ENCODE measurements around the gene CNN1. TPM values are rescaled to one million over a fixed set of nuclear protein-coding genes. Genes with fewer than 3 reads are reported as not detected.

Gene CNN1
- total RNA-seq, 1 donor from 2014 or later = not detected

- no peak for DNase-seq (ENCODE audit: low read depth in 2 of 2)
Measured at GRCh38 chr19:11534538-11534937, 4.1 kb upstream of the CNN1 start.

GRCh38 chr19:11534948-11535347, 3.7 kb upstream of the CNN1 start:
- no peak for DNase-seq (ENCODE audit: low read depth in 2 of 2)

- peak; percentile 67 to 88 for DNase-seq (ENCODE audit: low read depth in 2 of 2)
Measured at GRCh38 chr19:11535792-11536595, 2.7 kb upstream of the CNN1 start.

GRCh38 chr19:11539495-11540365, 1.1 kb downstream of the CNN1 start:
- no peak for DNase-seq (ENCODE audit: low read depth in 2 of 2)

- DNase-seq (ENCODE audit: low read depth in 2 of 2) = no peak
Measured at GRCh38 chr19:11540645-11541044, 2.0 kb downstream of the CNN1 start.

GRCh38 chr19:11541238-11541637, 2.6 kb downstream of the CNN1 start:
- DNase-seq (ENCODE audit: low read depth in 2 of 2) = no peak

- no peak for DNase-seq (ENCODE audit: low read depth in 2 of 2)
Measured at GRCh38 chr19:11547929-11548700, 9.5 kb downstream of the CNN1 start.

GRCh38 chr19:11549386-11549953, 10.8 kb downstream of the CNN1 start:
- DNase-seq (ENCODE audit: low read depth in 2 of 2) = no peak

GRCh38 chr19:11550265-11550664, 11.6 kb downstream of the CNN1 start:
- DNase-seq (ENCODE audit: low read depth in 2 of 2) = no peak

- no peak for DNase-seq (ENCODE audit: low read depth in 2 of 2)
Measured at GRCh38 chr19:11551603-11552235, 13.1 kb downstream of the CNN1 start.

- DNase-seq (ENCODE audit: low read depth in 2 of 2) = no peak
Measured at GRCh38 chr19:11552666-11553372, 14.2 kb downstream of the CNN1 start.

GRCh38 chr19:11554160-11554559, 15.5 kb downstream of the CNN1 start:
- no peak for DNase-seq (ENCODE audit: low read depth in 2 of 2)

- no peak for DNase-seq (ENCODE audit: low read depth in 2 of 2)
Measured at GRCh38 chr19:11555246-11555645, 16.6 kb downstream of the CNN1 start.

- no peak for DNase-seq (ENCODE audit: low read depth in 2 of 2)
Measured at GRCh38 chr19:11556634-11557420, 18.2 kb downstream of the CNN1 start.

GRCh38 chr19:11558881-11559828, 20.5 kb downstream of the CNN1 start, which contains the start of gene ELOF1:
Gene ELOF1 (minus strand): TSS chr19:11559230. CDS start chr19:11554347, 4,883 bp downstream.
- peak; percentile 95 to 98 for DNase-seq (ENCODE audit: low read depth in 2 of 2)

- peak; percentile 70 to 81 for DNase-seq (ENCODE audit: low read depth in 2 of 2)
Measured at GRCh38 chr19:11560404-11561051, 21.9 kb downstream of the CNN1 start.

GRCh38 chr19:11563532-11563931, 24.9 kb downstream of the CNN1 start:
- no peak for DNase-seq (ENCODE audit: low read depth in 2 of 2)
